Measurements from ENCODE around the gene DNHD1.
A peak's percentile ranks its signal among the peaks of the same experiment; 100 is the strongest.

Gene DNHD1

GRCh38 chr11:6614446-6614845 lies 117.4 kb downstream of the DNHD1 start:
- DNase-seq: no peak

- no peak for DNase-seq
Observed at GRCh38 chr11:6615046-6615445, 118.0 kb downstream of the DNHD1 start.

GRCh38 chr11:6615882-6616585 lies 119.0 kb downstream of the DNHD1 start:
- DNase-seq: no peak

- no peak for DNase-seq
Observed at GRCh38 chr11:6616596-6617250, 119.6 kb downstream of the DNHD1 start.

GRCh38 chr11:6617315-6617781 lies 120.3 kb downstream of the DNHD1 start:
- no peak for DNase-seq

GRCh38 chr11:6618117-6619003 lies 121.3 kb downstream of the DNHD1 start:
- DNase-seq: no peak

GRCh38 chr11:6619004-6619745 lies 122.1 kb downstream of the DNHD1 start, which contains the start of gene TPP1:
TPP1 (minus strand) TSS chr11:6619422; CDS start chr11:6619400, 22 bp downstream.
- peak; percentile 91 for DNase-seq

GRCh38 chr11:6620636-6621035 lies 123.6 kb downstream of the DNHD1 start:
- no peak for DNase-seq
